ENCODE measurements around the gene CELA3B.
A peak's percentile ranks its signal among the peaks of the same experiment; 100 is the strongest.

Gene CELA3B

GRCh38 chr1:22021061-22021460 lies 44.2 kb downstream of the CELA3B start:
- TF ChIP-seq CTCF (IDR thresholded peaks at IDR 0.05; ENCODE audit: insufficient read depth, low read depth, low read length, missing control alignments), result no peak
- DNase-seq (ENCODE audit: low read depth), result no peak
- no peak overlapping the region for H3K4me3 ChIP-seq (ENCODE audit: low read length)

GRCh38 chr1:22024485-22025367 lies 47.9 kb downstream of the CELA3B start:
- DNase-seq (ENCODE audit: low read depth), result no peak
- peak overlapping the region; percentile 95 for H3K4me3 ChIP-seq (ENCODE audit: low read length)
- no peak for TF ChIP-seq CTCF (IDR thresholded peaks at IDR 0.05; ENCODE audit: insufficient read depth, low read depth, low read length, missing control alignments)

- peak; percentile 91 for DNase-seq (ENCODE audit: low read depth)
- H3K4me3 ChIP-seq (ENCODE audit: low read length), result peak overlapping the region; percentile 95
- TF ChIP-seq CTCF (IDR thresholded peaks at IDR 0.05; ENCODE audit: insufficient read depth, low read depth, low read length, missing control alignments), result no peak
Observed at GRCh38 chr1:22025368-22026155, 48.7 kb downstream of the CELA3B start.

- TF ChIP-seq CTCF (IDR thresholded peaks at IDR 0.05; ENCODE audit: insufficient read depth, low read depth, low read length, missing control alignments), result no peak
- DNase-seq (ENCODE audit: low read depth), result no peak
- no peak overlapping the region for H3K4me3 ChIP-seq (ENCODE audit: low read length)
Observed at GRCh38 chr1:22026924-22027289, 50.1 kb downstream of the CELA3B start.

GRCh38 chr1:22030057-22030456 lies 53.2 kb downstream of the CELA3B start:
- H3K4me3 ChIP-seq (ENCODE audit: low read length), result no peak overlapping the region
- TF ChIP-seq CTCF (IDR thresholded peaks at IDR 0.05; ENCODE audit: insufficient read depth, low read depth, low read length, missing control alignments), result no peak
- no peak for DNase-seq (ENCODE audit: low read depth)

GRCh38 chr1:22030473-22030872 lies 53.7 kb downstream of the CELA3B start:
- no peak for DNase-seq (ENCODE audit: low read depth)
- TF ChIP-seq CTCF (IDR thresholded peaks at IDR 0.05; ENCODE audit: insufficient read depth, low read depth, low read length, missing control alignments), result no peak
- no peak overlapping the region for H3K4me3 ChIP-seq (ENCODE audit: low read length)

Data from epithelial cell of esophagus (primary cell).